Coronary artery (tissue), 2 donors: ENCODE results near the gene EDC4.
"Not testable (repeated sequence)": the region's sequence is repeated elsewhere in the genome, so short reads cannot be mapped to it uniquely, and the experiment has no call there.

Source experiments
- DNase-seq: peaks from one replicate; pipeline ENCODE4 v3.0.0-alpha.2; 2017; ENCODE audit warnings: low spot score
- H3K27ac ChIP-seq, 2 donors: fragments of 200-600 bp; sonication (generic); one replicate each; pipeline ENCODE4 v1.5.1; 2016 to 2019
- H3K4me3 ChIP-seq: fragments of 200-600 bp; sonication (generic); 2 replicates; pipeline ENCODE4 v1.5.1; 2016; ENCODE audit warnings: mild to moderate bottlenecking, moderate library complexity
- CTCF ChIP-seq: fragments of 200-600 bp; sonication (generic); IDR thresholded peaks from one replicate; pipeline ENCODE4 v1.5.1; 2019; ENCODE audit warnings: antibody characterized with exemption

EDC4 gene

DNA sequence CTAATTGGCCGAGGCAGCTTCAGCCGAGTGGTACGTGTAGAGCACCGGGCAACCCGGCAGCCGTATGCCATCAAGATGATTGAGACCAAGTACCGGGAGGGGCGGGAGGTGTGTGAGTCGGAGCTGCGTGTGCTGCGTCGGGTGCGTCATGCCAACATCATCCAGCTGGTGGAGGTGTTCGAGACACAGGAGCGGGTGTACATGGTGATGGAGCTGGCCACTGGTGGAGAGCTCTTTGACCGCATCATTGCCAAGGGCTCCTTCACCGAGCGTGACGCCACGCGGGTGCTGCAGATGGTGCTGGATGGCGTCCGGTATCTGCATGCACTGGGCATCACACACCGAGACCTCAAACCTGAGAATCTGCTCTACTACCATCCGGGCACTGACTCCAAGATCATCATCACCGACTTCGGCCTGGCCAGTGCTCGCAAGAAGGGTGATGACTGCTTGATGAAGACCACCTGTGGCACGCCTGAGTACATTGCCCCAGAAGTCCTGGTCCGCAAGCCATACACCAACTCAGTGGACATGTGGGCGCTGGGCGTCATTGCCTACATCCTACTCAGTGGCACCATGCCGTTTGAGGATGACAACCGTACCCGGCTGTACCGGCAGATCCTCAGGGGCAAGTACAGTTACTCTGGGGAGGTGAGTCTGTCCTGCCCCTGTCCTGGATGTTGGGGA lies 36.3 kb downstream of the EDC4 start:
- DNase-seq: no peak
- TF ChIP-seq CTCF: no peak

GRCh38 chr16:67910158-67910557 lies 37.3 kb downstream of the EDC4 start:
- TF ChIP-seq CTCF: no peak
- DNase-seq: no peak
- H3K4me3 ChIP-seq: no peak overlapping the region
- H3K27ac ChIP-seq: no peak overlapping the region

More for the DNA sequence above, 36.3 kb downstream of the EDC4 start:
- no peak overlapping the region for H3K4me3 ChIP-seq
- no peak overlapping the region for H3K27ac ChIP-seq

DNA sequence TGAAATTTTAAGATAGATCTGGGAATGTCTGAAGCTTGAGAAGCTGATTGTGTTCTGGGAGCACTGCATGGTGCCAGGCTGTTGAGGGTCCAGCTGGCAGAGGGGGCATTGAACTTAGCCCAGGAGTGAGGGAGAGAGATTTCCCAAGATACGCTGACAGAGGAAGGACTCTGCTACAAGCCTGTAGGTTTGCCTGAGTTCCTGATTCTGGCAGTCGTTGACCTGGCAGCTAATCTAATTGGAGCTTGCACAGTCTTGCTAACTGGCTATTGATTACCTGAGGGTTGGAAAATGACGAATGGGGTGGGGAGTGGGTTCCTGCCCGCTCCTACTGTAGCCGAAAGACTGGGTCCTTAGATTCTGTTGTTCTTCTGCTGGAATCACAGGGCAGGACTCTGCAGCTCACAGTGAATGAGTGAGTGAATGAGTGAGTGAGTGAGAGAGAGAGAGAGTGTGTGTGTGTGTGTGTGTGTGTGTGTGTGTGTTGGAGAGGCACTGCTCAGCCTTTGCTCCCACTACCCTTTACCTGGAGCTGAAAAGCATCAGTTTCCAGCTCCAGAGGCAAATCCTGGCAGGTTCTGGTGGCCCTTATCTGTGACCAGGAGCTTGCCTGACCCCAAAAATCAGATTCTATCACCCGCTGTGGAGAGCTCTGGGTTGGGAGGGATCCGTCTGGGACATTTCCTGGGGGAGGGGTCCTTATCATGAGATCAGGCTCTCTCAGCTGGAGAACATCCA lies 42.1 kb downstream of the EDC4 start:
- DNase-seq: no peak
- Histone ChIP-seq H3K27ac (no peak overlapping the region), H3K4me3 (no peak overlapping the region)
- TF ChIP-seq CTCF: no peak

- not testable (repeated sequence) for H3K4me3 ChIP-seq, DNase-seq, H3K27ac ChIP-seq
Observed at GRCh38 chr16:67915496-67915769, 42.6 kb downstream of the EDC4 start.

DNA sequence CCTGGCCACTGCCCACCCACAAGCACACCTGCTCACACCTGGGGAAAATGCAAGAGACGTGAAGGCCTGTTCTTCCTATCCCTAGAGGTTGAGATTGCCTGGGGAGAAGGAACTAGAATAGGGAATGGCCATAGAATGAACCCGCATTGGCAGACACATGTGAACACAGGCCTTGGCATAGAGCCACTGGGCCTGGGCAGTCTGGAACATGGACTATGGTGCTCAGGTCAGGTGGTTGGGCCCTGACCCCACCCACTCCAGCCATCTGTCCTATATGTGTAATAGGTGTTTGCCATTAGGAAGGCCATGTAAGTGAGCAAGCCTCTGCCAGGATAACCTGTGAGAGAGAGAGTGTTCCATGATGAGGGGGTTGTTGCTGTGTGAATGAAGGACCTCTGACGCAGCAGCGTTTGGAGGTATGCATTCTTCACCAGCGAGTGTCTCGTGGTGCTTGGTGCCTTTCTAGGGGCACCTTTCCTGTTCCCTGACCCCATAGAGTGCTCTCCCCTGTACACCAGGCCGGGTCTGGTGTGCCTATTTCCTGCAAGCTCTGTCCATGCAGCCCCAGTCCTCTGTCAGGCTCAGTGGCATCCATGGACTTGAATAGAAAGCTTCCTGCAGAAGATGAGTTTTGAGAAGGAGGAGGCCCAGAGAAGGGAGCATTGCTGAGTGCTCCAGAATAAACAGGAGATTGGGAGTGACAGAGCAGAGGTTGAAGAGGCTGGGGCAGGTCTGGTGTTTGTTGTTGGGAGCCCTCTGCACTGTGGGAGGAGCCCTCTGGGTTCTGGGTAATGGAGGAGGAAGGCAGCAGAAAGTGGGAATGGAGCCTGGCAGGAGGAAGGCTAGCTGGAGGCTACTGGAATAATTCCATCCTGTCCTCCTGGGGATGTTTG lies 43.2 kb downstream of the EDC4 start:
- H3K27ac ChIP-seq: peak overlapping the region in 1 of 2 donors; percentile 11
- no peak for TF ChIP-seq CTCF
- DNase-seq: no peak
- no peak overlapping the region for H3K4me3 ChIP-seq

DNA sequence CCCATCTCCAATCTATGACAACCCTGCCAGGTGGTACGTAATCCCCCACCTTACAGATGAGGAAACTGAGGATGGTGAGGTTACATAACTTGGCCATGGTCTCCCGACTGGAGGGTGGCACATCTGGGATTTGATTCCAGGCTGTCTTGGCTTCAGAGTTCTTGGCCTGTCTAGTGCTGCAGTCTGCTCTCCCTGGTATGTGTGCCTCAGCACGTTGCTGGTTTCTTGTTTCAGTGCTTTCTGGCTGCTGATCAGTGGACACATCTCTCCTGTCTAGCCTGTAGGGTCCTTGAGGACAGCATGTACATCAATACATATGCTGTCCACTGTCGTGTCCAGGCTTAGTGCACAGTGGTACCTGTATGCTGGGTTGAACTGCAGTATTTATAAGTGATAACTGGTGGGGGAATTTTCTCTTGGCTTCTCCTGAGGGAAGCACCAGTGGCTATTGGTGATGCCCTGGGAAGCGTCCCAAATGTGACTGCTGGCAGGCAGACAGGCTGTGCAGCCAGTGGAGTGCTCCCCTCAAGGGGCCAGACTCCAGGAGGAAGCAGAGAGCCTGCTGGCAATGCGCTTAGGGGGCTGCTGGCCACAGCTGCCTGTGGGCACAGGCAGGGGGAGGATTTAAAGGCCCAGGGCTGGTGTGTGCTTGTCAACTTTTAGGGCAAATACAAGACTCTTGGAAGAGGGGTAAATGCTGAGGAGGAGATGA lies 44.4 kb downstream of the EDC4 start:
- no peak for TF ChIP-seq CTCF
- H3K27ac ChIP-seq: peak overlapping the region; percentile 14 to 56
- no peak overlapping the region for H3K4me3 ChIP-seq
- DNase-seq: no peak

- peak overlapping the region; percentile 14 to 56 for H3K27ac ChIP-seq
- no peak overlapping the region for H3K4me3 ChIP-seq
- DNase-seq: no peak
- no peak for TF ChIP-seq CTCF
Observed at GRCh38 chr16:67917852-67918236, 45.0 kb downstream of the EDC4 start.
